GM18867 (cell line): Measurements from ENCODE around the gene RNF135.
"Not testable (repeated sequence)": the region's sequence is repeated elsewhere in the genome, so short reads cannot be mapped to it uniquely, and the experiment has no call there.

Experiments
- ATAC-seq: cut with Tn5 transposase; IDR thresholded peaks from one replicate; pipeline ENCODE4 v1.9.1; 2021; ENCODE audit warnings: mild to moderate bottlenecking, moderate library complexity; ENCODE audit not compliant: unreplicated experiment

Gene RNF135

GRCh38 chr17:30954046-30954830 is 16.6 kb upstream of the RNF135 start:
- no peak for ATAC-seq

GRCh38 chr17:30956764-30957374 is 14.0 kb upstream of the RNF135 start:
- ATAC-seq: no peak

DNA sequence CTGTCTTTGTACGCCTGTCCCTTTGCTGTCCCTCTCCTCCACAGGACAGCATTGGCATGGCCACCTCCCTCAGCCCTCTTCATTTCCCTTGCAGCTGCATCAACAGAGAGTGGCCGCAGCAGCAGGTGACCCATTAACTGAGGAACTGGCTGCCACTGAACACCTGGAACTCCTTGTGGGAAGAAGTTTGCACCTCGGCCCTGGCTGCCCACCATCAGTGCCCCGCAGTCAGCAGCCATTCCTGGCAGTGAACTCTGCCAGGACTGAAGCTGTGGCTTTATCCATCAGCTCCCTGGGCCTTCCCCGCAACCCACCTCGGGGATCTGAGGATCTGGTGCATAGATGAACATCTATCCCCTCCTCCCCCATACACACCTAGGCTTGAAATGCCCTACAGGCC is 13.1 kb upstream of the RNF135 start:
- ATAC-seq: no peak

GRCh38 chr17:30958187-30958586 is 12.7 kb upstream of the RNF135 start:
- no peak for ATAC-seq

DNA sequence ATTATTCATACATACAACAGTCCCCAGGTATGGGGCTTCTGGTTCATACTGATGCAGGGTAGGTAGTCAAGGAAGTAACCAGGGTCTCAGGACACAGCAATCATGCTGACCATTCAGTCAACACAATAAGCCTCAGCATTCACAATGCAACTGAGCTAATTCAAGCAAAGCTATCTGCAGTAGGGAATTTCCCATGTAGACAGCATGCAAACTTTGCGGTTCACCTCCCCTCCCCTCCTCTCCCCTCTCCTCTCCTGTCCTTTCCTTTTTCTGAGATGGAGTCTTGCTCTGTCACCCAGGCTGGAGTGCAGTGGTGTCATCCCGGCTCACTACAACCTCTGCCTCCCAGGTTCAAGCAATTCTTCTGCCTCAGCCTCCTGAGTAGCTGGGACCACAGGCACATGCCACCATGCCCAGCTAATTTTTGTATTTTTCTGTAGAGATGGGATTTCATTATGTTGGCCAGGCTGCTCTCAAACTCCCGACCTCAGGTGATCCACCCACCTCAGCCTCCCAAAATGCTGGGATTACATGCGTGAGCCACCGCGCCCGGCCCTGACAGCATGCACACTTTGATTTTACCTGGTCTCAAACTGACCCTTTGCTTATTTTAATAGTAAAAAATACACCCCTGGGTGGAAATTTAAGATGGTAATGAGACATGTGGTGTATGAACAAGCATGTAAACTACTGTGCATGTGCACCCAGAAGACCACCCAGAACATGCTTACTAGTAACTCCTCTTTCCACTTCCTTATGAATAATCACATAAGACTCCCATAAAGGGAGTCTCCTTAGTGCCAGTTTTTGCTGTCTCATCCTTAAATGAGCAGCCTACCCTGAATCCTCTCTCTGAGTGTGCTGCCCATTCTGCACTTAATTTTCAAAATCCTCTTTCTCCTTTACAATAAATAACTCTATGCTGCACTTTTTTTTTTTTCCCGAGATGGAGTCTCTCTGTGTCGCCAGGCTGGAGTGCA is 9.3 kb upstream of the RNF135 start:
- peak; percentile 70 for ATAC-seq

DNA sequence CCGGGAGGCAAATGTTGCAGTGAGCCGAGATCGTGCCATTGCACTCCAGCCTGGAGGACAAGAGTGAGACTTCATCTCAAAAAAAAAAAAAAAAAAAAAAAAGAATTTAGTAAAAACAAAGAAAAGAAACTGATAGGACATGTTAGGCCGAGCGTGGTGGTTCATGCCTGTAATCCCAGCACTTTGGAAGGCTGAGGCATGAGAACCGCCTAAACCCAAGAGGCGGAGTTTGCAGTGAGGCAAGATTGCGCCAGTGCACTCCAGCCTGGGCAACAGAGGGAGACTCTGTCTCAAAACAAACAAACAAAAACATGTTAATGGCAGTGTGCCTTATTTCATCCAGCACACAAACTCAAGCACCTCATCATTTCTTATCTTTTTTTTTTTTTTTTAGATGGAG is 6.5 kb upstream of the RNF135 start:
- not testable (repeated sequence) for ATAC-seq

DNA sequence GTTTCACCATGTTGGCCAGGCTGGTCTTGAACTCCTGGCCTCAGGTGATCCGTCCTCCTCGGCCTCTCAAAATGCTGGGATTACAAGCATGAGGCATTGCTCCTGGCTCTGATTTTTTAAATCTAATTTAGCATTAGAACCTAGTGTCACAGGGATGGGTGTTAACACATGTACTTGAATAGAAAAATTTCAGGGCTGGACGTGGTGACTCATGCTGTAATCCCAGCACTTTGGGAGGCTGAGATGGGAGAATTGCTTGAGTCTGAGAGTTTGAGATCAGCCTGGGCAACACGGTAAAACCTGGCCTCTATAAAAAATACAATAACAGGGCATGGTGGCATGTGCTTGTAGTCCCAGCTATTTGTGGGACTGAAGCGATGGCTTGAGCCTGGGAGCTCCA is 6.0 kb upstream of the RNF135 start:
- no peak for ATAC-seq

DNA sequence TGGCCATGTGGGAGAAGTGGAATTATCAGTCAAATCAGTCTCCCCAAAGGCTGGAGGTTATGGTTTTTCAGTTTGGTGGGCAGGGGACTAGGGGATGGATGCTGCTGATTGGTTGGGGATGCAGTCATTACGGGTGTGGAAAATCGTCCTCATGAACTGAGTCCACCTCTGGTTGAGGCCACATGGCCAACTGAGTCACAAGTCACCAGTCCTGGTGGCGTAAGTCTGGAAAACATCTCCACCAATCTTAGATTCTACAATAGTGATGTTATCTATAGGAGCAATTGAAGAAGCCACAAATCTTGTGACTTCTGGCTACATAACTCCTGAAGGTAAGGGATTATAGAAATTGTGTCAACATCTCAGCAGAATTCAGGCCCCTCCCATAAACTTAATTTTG is 5.2 kb upstream of the RNF135 start:
- no peak for ATAC-seq

GRCh38 chr17:30967911-30968310 is 2.9 kb upstream of the RNF135 start:
- ATAC-seq: not testable (repeated sequence)

DNA sequence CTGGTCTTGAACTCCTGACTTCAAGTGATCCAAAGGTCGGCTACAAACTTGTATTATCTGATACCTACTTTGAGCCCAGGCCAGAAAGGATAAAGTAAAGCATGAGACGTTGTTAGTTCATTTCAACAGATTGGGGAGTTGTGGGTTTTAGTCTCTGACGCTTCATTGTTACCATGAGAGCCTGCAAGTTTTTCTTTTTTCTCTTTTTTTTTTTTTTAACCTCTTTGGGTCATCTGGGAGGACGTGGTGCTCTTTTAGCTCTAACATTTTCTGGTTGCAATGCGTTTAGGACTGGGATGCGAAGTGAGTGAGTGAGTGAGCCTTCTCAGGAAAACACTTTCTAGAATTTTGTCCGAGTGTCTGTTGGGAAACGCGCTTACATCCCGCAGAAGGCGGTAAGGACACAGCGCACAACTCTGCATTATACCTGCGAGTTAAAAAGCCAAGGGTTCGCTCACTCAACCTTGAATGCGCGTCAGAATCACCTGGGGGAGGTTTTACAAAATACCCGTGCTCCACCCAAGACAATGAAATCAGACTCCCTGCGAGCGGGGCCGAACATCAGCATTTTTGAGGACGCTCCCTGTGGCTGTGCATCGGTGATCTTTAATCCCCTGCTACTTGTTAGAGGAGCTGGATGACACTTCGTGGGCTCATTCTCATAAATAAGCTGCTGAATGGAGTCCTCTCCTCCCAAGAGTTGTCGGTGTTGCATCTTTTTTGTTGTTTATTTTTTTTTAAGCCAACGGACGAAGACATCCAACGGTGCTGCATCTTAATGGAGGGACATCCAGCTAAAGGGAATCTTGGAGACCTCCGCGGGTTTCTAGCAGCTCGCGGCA is 629 bp upstream of the RNF135 start:
- no peak for ATAC-seq

- ATAC-seq: no peak
Measured at GRCh38 chr17:30975042-30975820, 4.4 kb downstream of the RNF135 start.

DNA sequence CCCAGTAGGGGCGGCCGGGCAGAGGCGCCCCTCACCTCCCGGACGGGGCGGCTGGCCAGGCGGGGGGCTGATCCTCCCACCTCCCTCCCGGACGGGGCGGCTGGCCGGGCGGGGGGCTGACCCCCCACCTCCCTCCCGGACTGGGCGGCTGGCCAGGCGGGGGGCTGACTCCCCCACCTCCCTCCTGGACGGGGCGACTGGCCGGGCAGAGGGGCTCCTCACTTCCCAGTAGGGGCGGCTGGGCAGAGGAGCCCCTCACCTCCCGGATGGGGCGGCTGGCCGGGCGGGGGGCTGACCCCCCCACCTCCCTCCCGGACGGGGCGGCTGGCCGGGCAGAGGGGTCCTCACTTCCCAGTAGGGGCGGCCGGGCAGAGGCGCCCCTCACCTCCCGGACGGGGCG is 9.1 kb downstream of the RNF135 start:
- not testable (repeated sequence) for ATAC-seq

- no peak for ATAC-seq
Measured at GRCh38 chr17:30981531-30982519, 11.0 kb downstream of the RNF135 start.

- no peak for ATAC-seq
Measured at GRCh38 chr17:30982855-30983254, 12.0 kb downstream of the RNF135 start.

GRCh38 chr17:30990458-30990857 is 19.6 kb downstream of the RNF135 start:
- no peak for ATAC-seq

GRCh38 chr17:30992551-30992950 is 21.7 kb downstream of the RNF135 start:
- ATAC-seq: no peak

DNA sequence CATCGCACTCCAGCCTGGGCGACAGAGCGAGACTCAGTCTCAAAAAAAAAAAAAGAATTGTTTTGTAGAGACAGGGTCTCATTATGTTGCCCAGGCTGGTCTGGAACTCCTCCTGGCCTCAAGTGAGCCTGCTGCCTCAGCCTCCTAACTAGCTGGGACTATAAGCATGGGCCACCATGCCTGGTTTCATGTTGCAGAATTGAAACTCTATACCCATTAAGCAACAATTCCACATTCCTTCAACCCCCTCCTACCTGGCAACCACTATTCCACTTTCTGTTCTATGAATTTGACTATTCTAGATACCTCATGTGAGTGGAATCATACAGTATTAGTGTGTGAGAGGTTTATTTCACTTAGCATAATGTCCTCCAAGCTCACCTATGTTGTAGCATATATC is 24.5 kb downstream of the RNF135 start:
- no peak for ATAC-seq

DNA sequence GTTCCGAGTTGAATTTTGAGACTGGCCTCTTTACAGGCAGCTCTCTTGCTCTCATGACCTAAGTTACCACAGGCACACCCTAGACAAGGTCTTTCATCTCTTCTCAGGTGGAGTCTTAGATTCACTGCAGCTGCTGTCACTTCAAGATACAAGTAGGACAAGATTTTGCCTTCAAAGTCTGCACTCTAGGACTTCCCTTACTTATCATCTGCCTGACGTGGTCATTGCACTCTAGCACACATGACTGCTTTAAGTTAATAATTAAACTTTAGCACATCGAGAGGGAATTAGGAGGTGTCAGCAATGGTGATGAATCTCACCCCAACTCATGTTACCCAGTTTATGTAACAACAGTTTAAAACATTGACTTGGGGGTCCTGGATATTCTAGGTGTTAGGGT is 25.6 kb downstream of the RNF135 start:
- no peak for ATAC-seq

- no peak for ATAC-seq
Measured at GRCh38 chr17:30997270-30997669, 26.4 kb downstream of the RNF135 start.
